B cell (primary cell): Measurements from ENCODE around the gene CYP1A1. TPM values are rescaled to one million over a fixed set of nuclear protein-coding genes. Genes with fewer than 3 reads are reported as not detected.
"Not testable (repeated sequence)": the region's sequence is repeated elsewhere in the genome, so short reads cannot be mapped to it uniquely, and the experiment has no call there.

Experiments used
- ATAC-seq: fragments of 200-7000 bp; cut with Tn5 transposase; one replicate; pipeline ENCODE4 v1.10.0; 2021; ENCODE audit warnings: low read depth, mild to moderate bottlenecking, moderate number of reproducible peaks, moderate library complexity
- CTCF ChIA-PET: fragments of 350-600 bp; sonication (Branson Sonifier 250); formaldehyde crosslinking; loops from one replicate; lab custom pipeline; 2021; ENCODE audit warnings: antibody characterized with exemption, inconsistent platforms; lab: Charles Lee
- POLR2A ChIA-PET: fragments of 350-600 bp; sonication (Branson Sonifier 250); formaldehyde crosslinking; loops from one replicate; lab custom pipeline; 2021; ENCODE audit warnings: antibody characterized with exemption; lab: Charles Lee
- DNase-seq: peaks from one replicate; pipeline ENCODE4 v3.0.0; 2013
- H2AFZ ChIP-seq: 2 replicates; pipeline ENCODE4 v1.6.1; 2012; ENCODE audit warnings: mild to moderate bottlenecking, low read depth, low read length; ENCODE audit not compliant: insufficient read depth, poor library complexity, severe bottlenecking
- H3K27ac ChIP-seq, 2 donors: 1 replicate in 1 of 2; 2 replicates in 1 of 2; pipeline ENCODE4 v1.5.1; 2012 to 2013; ENCODE audit warnings: low read length in 2 of 2, mild to moderate bottlenecking in 2 of 2, moderate library complexity in 1 of 2
- H3K27me3 ChIP-seq, 4 experiments: fragments of 200-600 bp in 1 of 4; sonication (generic) in 1 of 4; replicated peaks in 1 of 4; 1 replicate in 2 of 4; 2 replicates in 2 of 4; pipeline versions ENCODE4 v1.6.1 to v1.7.0; 2013 to 2016; ENCODE audit warnings: low read length in 3 of 4, mild to moderate bottlenecking in 2 of 4, mixed read lengths in 1 of 4, moderate library complexity in 1 of 4; ENCODE audit not compliant: insufficient read depth in 4 of 4, control insufficient read depth in 3 of 4; ENCODE audit errors: control extremely low read depth in 1 of 4
- H3K36me3 ChIP-seq, 2 experiments: replicated peaks in 1 of 2; 1 replicate in 1 of 2; 2 replicates in 1 of 2; pipeline versions ENCODE4 v1.6.1 to v1.7.1; 2013; ENCODE audit warnings: low read length in 1 of 2; ENCODE audit not compliant: insufficient read depth in 2 of 2, control insufficient read depth in 1 of 2; ENCODE audit errors: control extremely low read depth in 1 of 2, extremely low read depth in 1 of 2
- H3K4me1 ChIP-seq, 2 donors: fragments of 200-600 bp in 1 of 2; sonication (generic) in 1 of 2; 1 replicate in 1 of 2; 2 replicates in 1 of 2; pipeline versions ENCODE4 v1.5.1 to v1.6.1; 2013 to 2017; ENCODE audit warnings: low read length in 2 of 2; ENCODE audit not compliant: control insufficient read depth in 2 of 2, insufficient read depth in 2 of 2
- H3K4me2 ChIP-seq: replicated peaks from 2 replicates; pipeline ENCODE3; 2012; ENCODE audit warnings: mild to moderate bottlenecking, low read depth, low read length; ENCODE audit not compliant: poor library complexity, severe bottlenecking
- H3K4me3 ChIP-seq, 5 experiments: fragments of 200-600 bp in 1 of 5; sonication (generic) in 1 of 5; 1 replicate in 3 of 5; 2 replicates in 2 of 5; pipeline versions ENCODE4 v1.5.1 to v1.7.0; 2011 to 2016; ENCODE audit warnings: low read length in 4 of 5, mild to moderate bottlenecking in 4 of 5, low read depth in 2 of 5, control low read depth in 1 of 5, moderate library complexity in 1 of 5; ENCODE audit not compliant: insufficient read depth in 1 of 5; ENCODE audit errors: control extremely low read depth in 1 of 5, extremely low read depth in 1 of 5
- H3K79me2 ChIP-seq: fragments of 200-600 bp; sonication (generic); one replicate; pipeline ENCODE4 v1.6.0; 2016; ENCODE audit warnings: low read length; ENCODE audit not compliant: control insufficient read depth, insufficient read depth
- H3K9ac ChIP-seq: fragments of 200-600 bp; sonication (generic); 2 replicates; pipeline ENCODE4 v1.6.1; 2017; ENCODE audit warnings: mild to moderate bottlenecking, low read length, moderate library complexity
- H3K9me3 ChIP-seq, 3 donors: one replicate each; pipeline versions ENCODE4 v1.6.1 to v1.7.1; 2013; ENCODE audit warnings: low read length in 2 of 3; ENCODE audit not compliant: control insufficient read depth in 2 of 3, insufficient read depth in 1 of 3; ENCODE audit errors: control extremely low read depth in 1 of 3
- H4K20me1 ChIP-seq: 2 replicates; pipeline ENCODE4 v1.6.0; 2012; ENCODE audit warnings: mild to moderate bottlenecking, low read length; ENCODE audit not compliant: insufficient read depth, control insufficient read depth, poor library complexity, severe bottlenecking
- H3K27ac Mint-ChIP-seq: one replicate; pipeline ENCODE4 v1.8.0; 2021; ENCODE audit warnings: mixed read lengths
- H3K27me3 Mint-ChIP-seq: one replicate; pipeline ENCODE4 v1.8.0; 2021; ENCODE audit warnings: mixed read lengths
- H3K4me1 Mint-ChIP-seq: one replicate; pipeline ENCODE4 v1.8.0; 2021; ENCODE audit warnings: mixed read lengths
- H3K4me3 Mint-ChIP-seq: one replicate; pipeline ENCODE4 v1.8.0; 2021; ENCODE audit warnings: mixed read lengths
- H3K9me3 Mint-ChIP-seq: one replicate; pipeline ENCODE4 v1.8.0; 2022; ENCODE audit warnings: mixed read lengths; ENCODE audit not compliant: insufficient read depth
- EZH2 ChIP-seq: IDR thresholded peaks from 2 replicates; pipeline ENCODE4 v1.6.1; 2012; ENCODE audit warnings: borderline replicate concordance, low read depth, mild to moderate bottlenecking, moderate library complexity, low read length; ENCODE audit not compliant: insufficient read depth, poor library complexity, severe bottlenecking
- WGBS: methylation state at CpG from one replicate; pipeline ENCODE4 v1.1.5; 2013; ENCODE audit warnings: missing lambda C conversion rate; ENCODE audit not compliant: insufficient coverage; 5-methylcytosine and 5-hydroxymethylcytosine counted together
- intact Hi-C: fragments of 100-400 bp; cut with micrococcal nuclease; formaldehyde crosslinking; loops from one replicate; pipeline ENCODE4 v1.10.0; 2022
- polyA plus RNA-seq: library from polyadenylated mRNA; depleted of rRNA; stranded (reverse); fragments of >200 nt; gene quantifications from 2 replicates; pipeline ENCODE4 v1.2.3, GENCODE V29; 2012
- total RNA-seq, 2 donors: library from RNA; stranded (reverse); fragments of 120-200 nt in 1 of 2; gene quantifications; 1 replicate in 1 of 2; 2 replicates in 1 of 2; pipeline versions ENCODE4 v1.2.3 to v1.2.4, GENCODE V29; 2013 to 2022
- TF ChIP-seq, protein P1 (sequence below): fragments of 200-600 bp; IDR thresholded peaks from one replicate; pipeline ENCODE4 v1.8.0; 2022; ENCODE audit warnings: antibody characterized with exemption, mild to moderate bottlenecking

Gene CYP1A1
- total and polyA plus RNA-seq, 2 donors (not counting 1 experiment from before 2014, with no cell fraction given), result 0.24 TPM; not detected in 1

DNA sequence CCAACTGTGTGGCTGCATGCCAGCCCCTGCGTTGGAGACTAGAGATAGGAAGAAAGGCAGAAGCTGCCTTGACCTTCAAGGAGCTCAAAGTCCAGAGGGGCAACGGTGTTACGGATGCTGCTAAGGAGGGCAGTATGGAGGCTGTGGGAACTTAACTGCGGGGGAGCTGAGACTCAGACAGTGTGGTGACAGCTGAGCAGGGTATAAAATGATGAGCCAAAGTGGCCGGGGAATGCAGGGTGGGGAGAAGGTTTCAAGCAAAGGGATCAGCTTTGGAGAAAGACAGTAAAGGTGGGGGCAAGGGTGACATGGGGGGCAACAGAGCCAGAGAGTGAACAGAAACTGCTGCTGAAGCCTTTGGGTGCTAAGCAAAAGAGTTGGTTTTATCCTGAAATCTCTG, 17.1 kb upstream of the CYP1A1 start:
- H3K79me2 ChIP-seq, result no peaks in the 10 kb centered on the region
- peaks cover 11% of the 10 kb centered on the region for H3K9me3 Mint-ChIP-seq
- H3K27ac Mint-ChIP-seq, result no peak overlapping the region
- peaks cover 0 to 28% (median 8%) of the 10 kb centered on the region in 3 donors for H3K9me3 ChIP-seq
- no peaks in the 10 kb centered on the region for H3K36me3 ChIP-seq
- H3K27ac ChIP-seq, result no peak overlapping the region
- no peaks in the 10 kb centered on the region for H3K4me1 ChIP-seq
- CTCF ChIA-PET, result interaction anchor here (1.4 kb wide), 1 partner anchor 9 kb away, joined by 3 read pairs; no protein-coding TSS in a partner anchor
- no peak overlapping the region for H2AFZ ChIP-seq
- intact Hi-C loops, result no loop called here
- no peaks in the 10 kb centered on the region for H4K20me1 ChIP-seq
- peaks cover 0 to 10% (median 2%) of the 10 kb centered on the region in 4 experiments for H3K27me3 ChIP-seq
- no peak overlapping the region for H3K4me3 ChIP-seq
- H3K4me3 Mint-ChIP-seq, result no peak overlapping the region
- DNase-seq (no peak), ATAC-seq (no peak)
- POLR2A ChIA-PET, result interaction anchor here (0.7 kb wide), 1 partner anchor 25 kb away, joined by 6 read pairs; no protein-coding TSS in a partner anchor
- 82% methylated on average over 5 of the region's 5 CpGs for WGBS
- no peak overlapping the region for H3K9ac ChIP-seq
- H3K27me3 Mint-ChIP-seq, result peaks cover 20% of the 10 kb centered on the region
- H3K4me2 ChIP-seq, result no peak overlapping the region
- H3K4me1 Mint-ChIP-seq, result peaks cover 7% of the 10 kb centered on the region
- TF ChIP-seq, protein P1, sequence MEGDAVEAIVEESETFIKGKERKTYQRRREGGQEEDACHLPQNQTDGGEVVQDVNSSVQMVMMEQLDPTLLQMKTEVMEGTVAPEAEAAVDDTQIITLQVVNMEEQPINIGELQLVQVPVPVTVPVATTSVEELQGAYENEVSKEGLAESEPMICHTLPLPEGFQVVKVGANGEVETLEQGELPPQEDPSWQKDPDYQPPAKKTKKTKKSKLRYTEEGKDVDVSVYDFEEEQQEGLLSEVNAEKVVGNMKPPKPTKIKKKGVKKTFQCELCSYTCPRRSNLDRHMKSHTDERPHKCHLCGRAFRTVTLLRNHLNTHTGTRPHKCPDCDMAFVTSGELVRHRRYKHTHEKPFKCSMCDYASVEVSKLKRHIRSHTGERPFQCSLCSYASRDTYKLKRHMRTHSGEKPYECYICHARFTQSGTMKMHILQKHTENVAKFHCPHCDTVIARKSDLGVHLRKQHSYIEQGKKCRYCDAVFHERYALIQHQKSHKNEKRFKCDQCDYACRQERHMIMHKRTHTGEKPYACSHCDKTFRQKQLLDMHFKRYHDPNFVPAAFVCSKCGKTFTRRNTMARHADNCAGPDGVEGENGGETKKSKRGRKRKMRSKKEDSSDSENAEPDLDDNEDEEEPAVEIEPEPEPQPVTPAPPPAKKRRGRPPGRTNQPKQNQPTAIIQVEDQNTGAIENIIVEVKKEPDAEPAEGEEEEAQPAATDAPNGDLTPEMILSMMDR, result no peak
- no peak for TF ChIP-seq EZH2

DNA sequence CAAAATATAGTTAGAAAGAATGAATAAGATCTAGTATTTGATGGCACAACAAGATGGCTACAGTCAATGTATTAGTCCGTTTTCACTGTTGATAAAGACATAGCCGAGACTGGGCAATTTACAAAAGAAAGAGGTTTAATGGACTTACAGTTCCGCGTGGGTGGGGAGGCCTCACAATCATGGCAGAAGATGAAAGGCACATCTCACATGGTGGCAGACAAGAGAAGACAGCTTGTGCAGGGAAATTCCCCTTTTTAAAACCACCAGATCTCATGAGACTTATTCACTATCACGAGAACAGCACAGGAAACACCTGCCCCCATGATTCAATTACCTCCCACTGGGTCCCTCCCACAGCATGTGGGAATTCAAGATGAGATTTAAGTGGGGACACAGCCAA, 12.9 kb upstream of the CYP1A1 start:
- H3K36me3 ChIP-seq, H3K27ac ChIP-seq, POLR2A ChIA-PET, H3K4me3 ChIP-seq, H3K4me1 ChIP-seq, H3K4me3 Mint-ChIP-seq, DNase-seq, H3K4me1 Mint-ChIP-seq, intact Hi-C loops, H3K4me2 ChIP-seq, H3K79me2 ChIP-seq, H4K20me1 ChIP-seq, ATAC-seq, CTCF ChIA-PET, H3K9ac ChIP-seq, H2AFZ ChIP-seq: not testable (repeated sequence)
- H3K9me3 Mint-ChIP-seq, result peaks cover 11% of the 10 kb centered on the region
- H3K27me3 Mint-ChIP-seq, result peaks cover 45% of the 10 kb centered on the region
- Histone ChIP-seq H3K27me3 (peaks cover 0 to 14% (median 7%) of the 10 kb centered on the region in 4 experiments), H3K9me3 (peaks cover 0 to 25% (median 8%) of the 10 kb centered on the region in 3 donors)
- H3K27ac Mint-ChIP-seq, result peak overlapping the region; percentile 3
- 89% methylated on average over 4 of the region's 5 CpGs for WGBS
